Activated effector memory CD4-positive, alpha-beta T cell treated with anti-CD3 and anti-CD28 coated beads, Interleukin-2, amount 50 U/mL, for 16 hours (primary cell): ENCODE results near the gene FAM83F.

Experiments
- DNase-seq: peaks from one replicate; pipeline ENCODE4 v3.0.0-alpha.2; 2020

Gene FAM83F

GRCh38 chr22:39995393-39996252 is 869 bp downstream of the FAM83F start:
- DNase-seq: no peak

GRCh38 chr22:39996732-39997131 is 2.0 kb downstream of the FAM83F start:
- DNase-seq: no peak

- no peak for DNase-seq
Observed at GRCh38 chr22:39997421-39997820, 2.7 kb downstream of the FAM83F start.

- DNase-seq: no peak
Observed at GRCh38 chr22:39997939-39998726, 3.4 kb downstream of the FAM83F start.

- no peak for DNase-seq
Observed at GRCh38 chr22:39999144-39999757, 4.5 kb downstream of the FAM83F start.

- no peak for DNase-seq
Observed at GRCh38 chr22:40000171-40000570, 5.4 kb downstream of the FAM83F start.

- no peak for DNase-seq
Observed at GRCh38 chr22:40001106-40001505, 6.4 kb downstream of the FAM83F start.

GRCh38 chr22:40001800-40002577 is 7.2 kb downstream of the FAM83F start:
- DNase-seq: no peak

GRCh38 chr22:40002935-40003715 is 8.4 kb downstream of the FAM83F start:
- DNase-seq: no peak

GRCh38 chr22:40004836-40005235 is 10.1 kb downstream of the FAM83F start:
- DNase-seq: no peak

GRCh38 chr22:40006641-40007040 is 11.9 kb downstream of the FAM83F start:
- DNase-seq: no peak

- DNase-seq: no peak
Observed at GRCh38 chr22:40007853-40008710, 13.3 kb downstream of the FAM83F start.

GRCh38 chr22:40008726-40009291 is 14.1 kb downstream of the FAM83F start:
- no peak for DNase-seq

GRCh38 chr22:40009292-40009774 is 14.6 kb downstream of the FAM83F start:
- no peak for DNase-seq

- DNase-seq: no peak
Observed at GRCh38 chr22:40009951-40010671, 15.4 kb downstream of the FAM83F start.

GRCh38 chr22:40010746-40011145 is 16.0 kb downstream of the FAM83F start:
- DNase-seq: no peak

GRCh38 chr22:40014667-40015248 is 20.0 kb downstream of the FAM83F start:
- DNase-seq: no peak

GRCh38 chr22:40015358-40015976 is 20.7 kb downstream of the FAM83F start:
- no peak for DNase-seq

GRCh38 chr22:40018051-40018450 is 23.3 kb downstream of the FAM83F start:
- no peak for DNase-seq
